ENCODE measurements around the gene RAB18.

- TF ChIP-seq CTCF (conservative IDR thresholded peaks at IDR 0.05 in 1 of 2, IDR thresholded peaks at IDR 0.05 in 1 of 2; ENCODE audit: extremely low read depth in 1 of 2, insufficient read depth in 1 of 2, low read depth in 1 of 2, low read length in 2 of 2): no peak
- no peak for TF ChIP-seq EZH2 (IDR thresholded peaks at IDR 0.05; ENCODE audit: borderline replicate concordance, low read length)
Observed at GRCh38 chr10:27526242-27526641, 22.1 kb downstream of the RAB18 start.
